Activated T-cell treated with anti-CD3 and anti-CD28 coated beads, Interleukin-2, amount 50 U/mL, for 72 hours (primary cell): Measurements from ENCODE around the gene TMEM131L. TPM values are rescaled to one million over a fixed set of nuclear protein-coding genes. Genes with fewer than 3 reads are reported as not detected.

Experiments
- ATAC-seq, 2 donors: fragments of 150-1000 bp; cut with Tn5 transposase; replicated peaks in 1 of 2; 2 replicates each; pipeline ENCODE4 v1.10.0; 2021; ENCODE audit warnings: moderate library complexity in 2 of 2, mild to moderate bottlenecking in 1 of 2
- DNase-seq, 2 donors: peaks; one replicate each; pipeline ENCODE4 v3.0.0; 2021 to 2022; ENCODE audit warnings: mixed read lengths in 1 of 2
- H3K27ac Mint-ChIP-seq: one replicate; pipeline ENCODE4 v1.8.0; 2022; ENCODE audit warnings: mild to moderate bottlenecking, moderate library complexity, mixed read lengths
- H3K27me3 Mint-ChIP-seq: one replicate; pipeline ENCODE4 v1.8.0; 2022; ENCODE audit warnings: low read depth, mixed read lengths
- H3K36me3 Mint-ChIP-seq, 2 donors: one replicate each; pipeline ENCODE4 v1.8.0; 2022; ENCODE audit warnings: mixed read lengths in 2 of 2, mild to moderate bottlenecking in 1 of 2; ENCODE audit not compliant: insufficient read depth in 2 of 2
- H3K4me1 Mint-ChIP-seq: one replicate; pipeline ENCODE4 v1.8.0; 2022; ENCODE audit warnings: low read depth, mixed read lengths
- H3K4me3 Mint-ChIP-seq, 2 donors: one replicate each; pipeline ENCODE4 v1.8.0; 2022; ENCODE audit warnings: mild to moderate bottlenecking in 2 of 2, mixed read lengths in 2 of 2, moderate library complexity in 2 of 2
- H3K9me3 Mint-ChIP-seq, 2 donors: one replicate each; pipeline ENCODE4 v1.8.0; 2022; ENCODE audit warnings: mixed read lengths in 2 of 2
- total RNA-seq, 2 donors: library from RNA; stranded (reverse); gene quantifications; one replicate each; pipeline ENCODE4 v1.2.3, GENCODE V29; 2022

The TMEM131L gene
- total RNA-seq, 2 donors from 2014 or later, result 32.7 to 44.4 TPM

DNA sequence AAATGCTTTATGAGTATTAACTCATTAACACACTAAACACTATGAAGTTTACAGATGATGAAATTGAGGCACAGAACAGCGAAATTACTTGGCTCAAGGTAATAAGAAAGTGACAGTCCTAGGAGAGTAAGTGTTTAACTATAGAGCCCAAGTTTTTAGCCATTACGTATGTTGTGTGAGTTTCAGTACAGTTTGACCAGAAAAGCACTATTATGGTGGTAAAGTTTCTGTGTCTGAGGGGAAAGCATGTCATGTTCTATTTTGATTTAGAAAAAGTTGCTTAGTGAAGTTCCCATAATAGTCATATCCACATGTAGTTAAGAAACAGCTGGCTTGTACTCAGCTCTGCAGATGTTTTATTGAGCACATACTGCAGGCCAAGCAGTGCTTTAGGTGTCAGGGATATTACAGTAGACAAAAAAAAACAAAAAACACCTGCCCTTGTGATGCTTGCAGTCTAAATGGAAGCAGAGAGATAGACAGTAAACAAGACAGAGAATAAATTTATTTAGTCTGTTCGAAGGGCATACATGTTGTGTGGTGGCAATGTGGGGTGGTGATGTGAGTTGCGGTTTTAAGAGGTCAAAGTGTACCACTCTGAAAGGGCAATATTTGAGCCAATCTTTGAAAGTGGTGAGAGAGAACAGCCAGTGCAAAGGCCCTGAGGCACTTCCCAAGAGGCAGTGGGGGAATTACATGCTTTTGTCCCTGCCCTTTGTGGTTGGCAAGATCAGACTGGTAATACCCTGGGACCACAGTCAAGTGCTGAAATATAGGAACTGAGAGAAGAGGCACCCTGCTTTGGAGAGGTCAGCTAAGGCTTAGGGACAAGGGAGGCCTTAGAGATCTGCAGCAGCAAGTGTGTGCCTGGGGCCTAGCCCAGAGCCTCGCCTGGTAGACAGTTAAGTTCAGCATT lies 6.2 kb downstream of the TMEM131L start:
- DNase-seq, result no peak
- no peaks in the 10 kb centered on the region for H3K27me3 Mint-ChIP-seq
- peak; percentile 32 to 45 for ATAC-seq
- H3K9me3 Mint-ChIP-seq, result no peaks in the 10 kb centered on the region
- peak overlapping the region; percentile 94 to 98 for H3K4me3 Mint-ChIP-seq
- H3K36me3 Mint-ChIP-seq, result peaks cover 17 to 35% of the 10 kb centered on the region in 2 donors
- H3K4me1 Mint-ChIP-seq, result peaks cover 90% of the 10 kb centered on the region
- peak overlapping the region; percentile 90 for H3K27ac Mint-ChIP-seq

GRCh38 chr4:153474251-153474650 lies 8.1 kb downstream of the TMEM131L start:
- Mint-ChIP-seq H3K36me3 (peaks cover 17 to 31% of the 10 kb centered on the region in 2 donors), H3K4me3 (no peak overlapping the region), H3K4me1 (peaks cover 92% of the 10 kb centered on the region), H3K27me3 (no peaks in the 10 kb centered on the region), H3K27ac (no peak overlapping the region), H3K9me3 (no peaks in the 10 kb centered on the region)
- ATAC-seq (no peak), DNase-seq (no peak)

- H3K4me3 Mint-ChIP-seq, result peak overlapping the region; percentile 1 to 2
- no peak overlapping the region for H3K27ac Mint-ChIP-seq
- H3K27me3 Mint-ChIP-seq, result no peaks in the 10 kb centered on the region
- ATAC-seq (no peak), DNase-seq (no peak)
- peaks cover 88% of the 10 kb centered on the region for H3K4me1 Mint-ChIP-seq
- H3K36me3 Mint-ChIP-seq, result peaks cover 14 to 26% of the 10 kb centered on the region in 2 donors
- H3K9me3 Mint-ChIP-seq, result no peaks in the 10 kb centered on the region
Measured at GRCh38 chr4:153476829-153477574, 10.8 kb downstream of the TMEM131L start.

- Mint-ChIP-seq H3K9me3 (no peaks in the 10 kb centered on the region), H3K4me3 (peak overlapping the region in 1 of 2 donors; percentile 51), H3K27me3 (no peaks in the 10 kb centered on the region), H3K4me1 (peaks cover 84% of the 10 kb centered on the region), H3K27ac (peak overlapping the region; percentile 69), H3K36me3 (peaks cover 6 to 14% of the 10 kb centered on the region in 2 donors)
- no peak for ATAC-seq
- no peak for DNase-seq
Measured at GRCh38 chr4:153479101-153479500, 12.9 kb downstream of the TMEM131L start.

GRCh38 chr4:153480704-153481103 lies 14.5 kb downstream of the TMEM131L start:
- ATAC-seq (peak; percentile 45 to 50), DNase-seq (no peak)
- H3K36me3 Mint-ChIP-seq, result peaks cover 0 to 7% of the 10 kb centered on the region in 2 donors
- peaks cover 79% of the 10 kb centered on the region for H3K4me1 Mint-ChIP-seq
- no peaks in the 10 kb centered on the region for H3K27me3 Mint-ChIP-seq
- H3K4me3 Mint-ChIP-seq, result peak overlapping the region; percentile 57 to 62
- peak overlapping the region; percentile 80 for H3K27ac Mint-ChIP-seq
- no peaks in the 10 kb centered on the region for H3K9me3 Mint-ChIP-seq

- no peak for ATAC-seq
- H3K4me1 Mint-ChIP-seq, result peaks cover 85% of the 10 kb centered on the region
Measured at GRCh38 chr4:153481478-153481877, 15.3 kb downstream of the TMEM131L start.

GRCh38 chr4:153483432-153484418 lies 17.6 kb downstream of the TMEM131L start:
- no peak for DNase-seq
- Mint-ChIP-seq H3K4me1 (peaks cover 83% of the 10 kb centered on the region), H3K4me3 (peak overlapping the region; percentile 47 to 70), H3K36me3 (peaks cover 0 to 4% of the 10 kb centered on the region in 2 donors), H3K9me3 (no peaks in the 10 kb centered on the region), H3K27me3 (no peaks in the 10 kb centered on the region), H3K27ac (peak overlapping the region; percentile 72)
- no peak for ATAC-seq

More at GRCh38 chr4:153481478-153481877, 15.3 kb downstream of the TMEM131L start:
- H3K27me3 Mint-ChIP-seq, result no peaks in the 10 kb centered on the region
- peaks cover 0 to 7% of the 10 kb centered on the region in 2 donors for H3K36me3 Mint-ChIP-seq
- DNase-seq, result no peak
- H3K27ac Mint-ChIP-seq, result peak overlapping the region; percentile 80
- H3K9me3 Mint-ChIP-seq, result no peaks in the 10 kb centered on the region
- H3K4me3 Mint-ChIP-seq, result peak overlapping the region; percentile 57 to 62

- DNase-seq (no peak), ATAC-seq (no peak)
- Mint-ChIP-seq H3K27me3 (no peaks in the 10 kb centered on the region), H3K27ac (peak overlapping the region; percentile 69), H3K9me3 (no peaks in the 10 kb centered on the region), H3K36me3 (peaks cover 0 to 2% of the 10 kb centered on the region in 2 donors), H3K4me3 (no peak overlapping the region), H3K4me1 (peaks cover 85% of the 10 kb centered on the region)
Measured at GRCh38 chr4:153485359-153485758, 19.2 kb downstream of the TMEM131L start.

- Mint-ChIP-seq H3K4me3 (peak overlapping the region; percentile 31 to 68), H3K9me3 (no peaks in the 10 kb centered on the region), H3K27me3 (no peaks in the 10 kb centered on the region), H3K36me3 (no peaks in the 10 kb centered on the region), H3K27ac (peak overlapping the region; percentile 69), H3K4me1 (peaks cover 86% of the 10 kb centered on the region)
- DNase-seq, result no peak
- no peak for ATAC-seq
Measured at GRCh38 chr4:153485860-153486259, 19.7 kb downstream of the TMEM131L start.

GRCh38 chr4:153486281-153487151 lies 20.4 kb downstream of the TMEM131L start:
- H3K27me3 Mint-ChIP-seq, result no peaks in the 10 kb centered on the region
- ATAC-seq (peak; percentile 26 to 39), DNase-seq (peak in 1 of 2 donors; percentile 58)
- H3K9me3 Mint-ChIP-seq, result no peaks in the 10 kb centered on the region
- H3K4me1 Mint-ChIP-seq, result peaks cover 86% of the 10 kb centered on the region
- peak overlapping the region; percentile 61 to 68 for H3K4me3 Mint-ChIP-seq
- H3K27ac Mint-ChIP-seq, result peak overlapping the region; percentile 85
- no peaks in the 10 kb centered on the region for H3K36me3 Mint-ChIP-seq

DNA sequence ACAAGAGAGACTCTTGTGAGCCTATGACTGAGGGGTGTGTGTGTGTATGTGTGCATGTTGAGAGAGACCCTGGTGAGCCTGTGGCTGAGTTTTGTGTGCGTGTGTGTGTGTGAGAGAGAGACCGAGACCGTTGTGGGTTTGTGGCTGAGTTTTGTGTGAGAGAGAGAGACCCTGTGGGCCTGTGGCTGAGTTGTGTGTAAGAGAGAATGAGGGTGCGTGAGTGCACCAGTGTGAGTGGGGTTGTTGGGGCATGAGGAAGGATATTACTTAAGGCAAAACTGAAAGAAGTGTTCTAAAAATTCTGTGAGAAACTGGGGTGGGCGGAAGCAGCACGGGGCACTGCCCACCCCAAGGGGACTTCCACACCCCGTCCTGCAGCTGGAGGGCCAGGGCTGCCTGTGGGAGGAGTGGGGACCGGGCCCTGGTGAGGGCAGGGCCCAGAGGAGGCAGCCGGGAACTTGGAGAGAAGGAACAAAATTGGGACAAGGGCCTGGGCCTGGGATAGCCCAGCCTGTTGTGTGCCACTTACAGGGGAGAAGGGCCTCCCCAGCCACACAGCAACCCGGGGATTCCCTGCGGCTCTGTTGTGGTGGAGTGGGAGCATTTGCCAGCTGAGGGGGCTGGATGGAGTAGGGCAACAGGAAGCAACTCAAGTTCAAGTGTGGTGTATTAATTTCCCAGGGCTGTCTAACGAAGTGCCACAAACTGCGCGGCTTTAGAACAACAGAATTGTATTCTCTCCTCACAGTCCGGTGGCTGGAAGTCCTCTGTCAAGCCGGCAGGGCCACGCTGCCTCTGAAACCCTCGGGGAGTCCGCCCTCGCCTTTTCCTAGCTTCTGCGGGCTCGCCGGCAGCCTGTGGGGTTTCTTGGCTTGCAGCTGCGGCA lies 22.1 kb downstream of the TMEM131L start:
- ATAC-seq (peak; percentile 71 to 78), DNase-seq (peak; percentile 75 to 86)
- H3K4me1 Mint-ChIP-seq, result peaks cover 89% of the 10 kb centered on the region
- H3K27ac Mint-ChIP-seq, result peak overlapping the region; percentile 96
- no peaks in the 10 kb centered on the region for H3K9me3 Mint-ChIP-seq
- no peaks in the 10 kb centered on the region for H3K36me3 Mint-ChIP-seq
- no peaks in the 10 kb centered on the region for H3K27me3 Mint-ChIP-seq
- H3K4me3 Mint-ChIP-seq, result peak overlapping the region; percentile 61 to 68
